HepG2 (cell line): ENCODE measurements around the gene LRRC15. TPM values are rescaled to one million over a fixed set of nuclear protein-coding genes. Genes with fewer than 3 reads are reported as not detected.

Experiments used
- CBX2 ChIP-seq, 2 experiments: fragments of 200-600 bp in 1 of 2; sonication (generic); formaldehyde crosslinking in 1 of 2; IDR thresholded peaks; 2 replicates each; pipeline versions ENCODE4 v1.7.0 to v1.8.1; 2018 to 2022; ENCODE audit warnings: low read depth in 2 of 2, low read length in 1 of 2, mild to moderate bottlenecking in 1 of 2, missing genetic modification reagents in 1 of 2
- EEA1 ChIP-seq: sonication (generic); formaldehyde crosslinking; IDR thresholded peaks from 2 replicates; pipeline ENCODE4 v1.5.1; 2020; ENCODE audit warnings: mild to moderate bottlenecking, missing genetic modification reagents, borderline replicate concordance
- FOXA1 ChIP-seq, 2 experiments: fragments of 450-650 bp in 1 of 2; sonication (generic) in 1 of 2; formaldehyde crosslinking in 1 of 2; IDR thresholded peaks; 2 replicates each; pipeline versions ENCODE4 v1.4.0 to v1.6.1; 2016 to 2020; ENCODE audit warnings: missing genetic modification reagents in 1 of 2
- FOXC1 ChIP-seq: sonication (generic); formaldehyde crosslinking; IDR thresholded peaks from 2 replicates; pipeline ENCODE4 v1.8.0; 2022; ENCODE audit warnings: mild to moderate bottlenecking, missing genetic modification reagents, borderline replicate concordance
- FOXK1 ChIP-seq: sonication (generic); formaldehyde crosslinking; IDR thresholded peaks from 2 replicates; pipeline ENCODE4 v1.4.0; 2020; ENCODE audit warnings: low read depth, missing genetic modification reagents, borderline replicate concordance
- HDAC2 ChIP-seq: sonication (generic); formaldehyde crosslinking; IDR thresholded peaks from 2 replicates; pipeline ENCODE4 v1.4.0; 2020; ENCODE audit warnings: missing genetic modification reagents
- HMGA1 ChIP-seq: sonication (generic); formaldehyde crosslinking; conservative IDR thresholded peaks from 2 replicates; pipeline ENCODE4 v1.4.0; 2020; ENCODE audit warnings: missing genetic modification reagents
- JUNB ChIP-seq: sonication (generic); formaldehyde crosslinking; IDR thresholded peaks from 2 replicates; pipeline ENCODE4 v1.8.0; 2022; ENCODE audit warnings: missing genetic modification reagents, mild to moderate bottlenecking, borderline replicate concordance
- NR3C1 ChIP-seq: sonication (generic); formaldehyde crosslinking; IDR thresholded peaks from 2 replicates; pipeline ENCODE4 v1.4.0; 2020; ENCODE audit warnings: missing genetic modification reagents
- POLR2AphosphoS2 ChIP-seq: IDR thresholded peaks from 2 replicates; pipeline ENCODE4 v1.6.1; 2011; ENCODE audit warnings: low read depth, low read length, improper control_type of control experiment
- RFXANK ChIP-seq: IDR thresholded peaks from 2 replicates; pipeline ENCODE4 v1.6.1; 2016
- SATB2 ChIP-seq: sonication (generic); formaldehyde crosslinking; IDR thresholded peaks from 2 replicates; pipeline ENCODE4 v1.5.0; 2020; ENCODE audit warnings: missing genetic modification reagents
- SMARCE1 ChIP-seq: fragments of 450-650 bp; IDR thresholded peaks from 2 replicates; pipeline ENCODE4 v1.6.1; 2017; ENCODE audit warnings: borderline replicate concordance
- SOX6 ChIP-seq, 2 experiments: fragments of 450-650 bp in 1 of 2; sonication (generic) in 1 of 2; formaldehyde crosslinking in 1 of 2; IDR thresholded peaks; 2 replicates each; pipeline versions ENCODE4 v1.4.0 to v1.6.1; 2017 to 2020; ENCODE audit warnings: antibody characterized with exemption in 1 of 2, mild to moderate bottlenecking in 1 of 2, missing genetic modification reagents in 1 of 2
- ZFP36L2 ChIP-seq: sonication (generic); formaldehyde crosslinking; IDR thresholded peaks from 2 replicates; pipeline ENCODE4 v1.4.0; 2020; ENCODE audit warnings: missing genetic modification reagents
- ZKSCAN5 ChIP-seq: sonication (generic); formaldehyde crosslinking; IDR thresholded peaks from 2 replicates; pipeline ENCODE4 v1.5.1; 2020; ENCODE audit warnings: mild to moderate bottlenecking, missing genetic modification reagents
- ZMYM2 ChIP-seq: sonication (generic); formaldehyde crosslinking; IDR thresholded peaks from 2 replicates; pipeline ENCODE4 v1.8.0; 2022; ENCODE audit warnings: mild to moderate bottlenecking, missing genetic modification reagents
- ZMYM3 ChIP-seq: sonication (generic); formaldehyde crosslinking; IDR thresholded peaks from 2 replicates; pipeline ENCODE4 v1.5.1; 2020; ENCODE audit warnings: mild to moderate bottlenecking, missing genetic modification reagents
- ZNF484 ChIP-seq: sonication (generic); formaldehyde crosslinking; IDR thresholded peaks from 2 replicates; pipeline ENCODE4 v1.5.1; 2020; ENCODE audit warnings: mild to moderate bottlenecking, low read depth, missing genetic modification reagents, borderline replicate concordance
- ZNF557 ChIP-seq: sonication (generic); formaldehyde crosslinking; IDR thresholded peaks from 2 replicates; pipeline ENCODE4 v1.4.0; 2020; ENCODE audit warnings: missing genetic modification reagents
- ZNF589 ChIP-seq: sonication (generic); formaldehyde crosslinking; conservative IDR thresholded peaks from 2 replicates; pipeline ENCODE4 v1.8.0; 2022; ENCODE audit warnings: mild to moderate bottlenecking, moderate library complexity, missing genetic modification reagents
- ZNF616 ChIP-seq: sonication (generic); formaldehyde crosslinking; IDR thresholded peaks from 2 replicates; pipeline ENCODE4 v1.5.0; 2020; ENCODE audit warnings: low read depth, mild to moderate bottlenecking, missing genetic modification reagents
- polyA plus RNA-seq, 8 experiments: library from polyadenylated mRNA; depleted of rRNA in 3 of 8; stranded (reverse) in 7 of 8; unstranded in 1 of 8; fragments of >200 nt; fragmentation: Illumina TruSeq in 4 of 8; extraction: Trizol in 4 of 8; gene quantifications; 2 replicates each; pipeline versions ENCODE4 v1.2.1 to v1.2.3, GENCODE V29; 2011 to 2016; ENCODE audit warnings: low read depth in 4 of 8, missing spikeins in 1 of 8, mixed read lengths in 1 of 8; ENCODE audit not compliant: insufficient read depth in 1 of 8
- total RNA-seq, 5 experiments: library from RNA; depleted of rRNA; stranded (reverse); fragments of >200 nt; fragmentation: Illumina TruSeq; extraction: Trizol; gene quantifications; 2 replicates each; pipeline ENCODE4 v1.2.3, GENCODE V29; 2016; ENCODE audit warnings: low read depth in 1 of 5
- TF ChIP-seq, protein P1 (sequence below): sonication (generic); formaldehyde crosslinking; IDR thresholded peaks from 2 replicates; pipeline ENCODE4 v1.5.0; 2020; ENCODE audit warnings: mild to moderate bottlenecking, missing genetic modification reagents, borderline replicate concordance
- TF ChIP-seq, protein P2 (sequence below): sonication (generic); formaldehyde crosslinking; IDR thresholded peaks from 2 replicates; pipeline ENCODE4 v1.4.0; 2020; ENCODE audit warnings: mild to moderate bottlenecking, missing genetic modification reagents
- TF ChIP-seq, protein P3 (sequence below): sonication (generic); formaldehyde crosslinking; IDR thresholded peaks from 2 replicates; pipeline ENCODE4 v1.5.1; 2020; ENCODE audit warnings: missing genetic modification reagents, mild to moderate bottlenecking, borderline replicate concordance

The LRRC15 gene
- total and polyA plus RNA-seq, 2 of the 13 experiments (the other 11 are each of a cell fraction or from before 2014, with no cell fraction given), result not detected

DNA sequence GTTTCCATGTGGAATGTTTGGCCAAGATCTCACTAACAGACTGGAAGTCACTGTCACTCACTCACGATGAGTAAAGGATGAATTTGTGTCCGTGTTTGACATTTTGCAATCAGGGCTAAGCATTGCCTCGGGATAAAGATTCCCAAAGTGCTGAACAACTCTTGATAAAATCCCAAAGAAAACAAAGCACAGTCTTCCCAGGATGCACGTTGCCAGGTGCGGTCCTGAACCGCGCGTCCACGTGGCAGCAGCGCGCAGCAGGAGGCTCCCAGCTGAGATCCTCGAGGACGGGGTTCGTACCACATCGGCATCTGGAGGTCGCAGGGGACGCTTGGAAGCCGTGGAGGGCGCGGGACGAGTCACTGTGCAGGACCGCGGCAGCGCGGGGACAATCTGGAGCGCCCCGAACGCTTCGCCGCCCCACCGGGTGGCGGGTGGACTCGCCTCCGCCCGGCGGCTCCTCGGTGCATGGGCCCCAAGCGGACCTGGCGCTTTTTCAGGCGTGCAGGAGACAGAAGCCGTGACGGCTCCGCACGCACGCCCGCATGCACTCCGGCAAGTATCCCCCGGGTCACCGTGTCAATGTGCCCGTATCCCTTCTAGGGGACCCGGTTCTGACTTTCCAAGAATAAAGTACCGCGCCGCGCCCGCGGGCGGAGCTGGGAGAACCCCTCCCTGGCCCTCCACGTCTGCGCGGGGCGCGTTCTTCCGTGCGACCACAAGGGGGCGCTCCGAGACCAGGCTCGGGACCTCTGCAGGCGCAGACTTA lies 36.1 kb downstream of the LRRC15 start (continued):
- TF ChIP-seq, protein P1, sequence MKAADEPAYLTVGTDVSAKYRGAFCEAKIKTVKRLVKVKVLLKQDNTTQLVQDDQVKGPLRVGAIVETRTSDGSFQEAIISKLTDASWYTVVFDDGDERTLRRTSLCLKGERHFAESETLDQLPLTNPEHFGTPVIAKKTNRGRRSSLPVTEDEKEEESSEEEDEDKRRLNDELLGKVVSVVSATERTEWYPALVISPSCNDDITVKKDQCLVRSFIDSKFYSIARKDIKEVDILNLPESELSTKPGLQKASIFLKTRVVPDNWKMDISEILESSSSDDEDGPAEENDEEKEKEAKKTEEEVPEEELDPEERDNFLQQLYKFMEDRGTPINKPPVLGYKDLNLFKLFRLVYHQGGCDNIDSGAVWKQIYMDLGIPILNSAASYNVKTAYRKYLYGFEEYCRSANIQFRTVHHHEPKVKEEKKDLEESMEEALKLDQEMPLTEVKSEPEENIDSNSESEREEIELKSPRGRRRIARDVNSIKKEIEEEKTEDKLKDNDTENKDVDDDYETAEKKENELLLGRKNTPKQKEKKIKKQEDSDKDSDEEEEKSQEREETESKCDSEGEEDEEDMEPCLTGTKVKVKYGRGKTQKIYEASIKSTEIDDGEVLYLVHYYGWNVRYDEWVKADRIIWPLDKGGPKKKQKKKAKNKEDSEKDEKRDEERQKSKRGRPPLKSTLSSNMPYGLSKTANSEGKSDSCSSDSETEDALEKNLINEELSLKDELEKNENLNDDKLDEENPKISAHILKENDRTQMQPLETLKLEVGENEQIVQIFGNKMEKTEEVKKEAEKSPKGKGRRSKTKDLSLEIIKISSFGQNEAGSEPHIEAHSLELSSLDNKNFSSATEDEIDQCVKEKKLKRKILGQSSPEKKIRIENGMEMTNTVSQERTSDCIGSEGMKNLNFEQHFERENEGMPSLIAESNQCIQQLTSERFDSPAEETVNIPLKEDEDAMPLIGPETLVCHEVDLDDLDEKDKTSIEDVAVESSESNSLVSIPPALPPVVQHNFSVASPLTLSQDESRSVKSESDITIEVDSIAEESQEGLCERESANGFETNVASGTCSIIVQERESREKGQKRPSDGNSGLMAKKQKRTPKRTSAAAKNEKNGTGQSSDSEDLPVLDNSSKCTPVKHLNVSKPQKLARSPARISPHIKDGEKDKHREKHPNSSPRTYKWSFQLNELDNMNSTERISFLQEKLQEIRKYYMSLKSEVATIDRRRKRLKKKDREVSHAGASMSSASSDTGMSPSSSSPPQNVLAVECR (CRISPR knock-in tag), result peak; percentile 77
- no peak for TF ChIP-seq CBX2 (IDR thresholded peaks at IDR 0.05; ENCODE audit: low read depth, low read length)
- no peak for TF ChIP-seq CBX2 (CRISPR knock-in tag; IDR thresholded peaks at IDR 0.05; ENCODE audit: low read depth)
- no peak for TF ChIP-seq POLR2AphosphoS2
- TF ChIP-seq ZKSCAN5 (CRISPR knock-in tag), result peak; percentile 48; the same call in 1 of the 2 replicates
- TF ChIP-seq, protein P2, sequence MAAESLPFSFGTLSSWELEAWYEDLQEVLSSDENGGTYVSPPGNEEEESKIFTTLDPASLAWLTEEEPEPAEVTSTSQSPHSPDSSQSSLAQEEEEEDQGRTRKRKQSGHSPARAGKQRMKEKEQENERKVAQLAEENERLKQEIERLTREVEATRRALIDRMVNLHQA, result no peak
- peak; percentile 60 for TF ChIP-seq HDAC2
- peak; percentile 86; the same call in 1 of the 2 replicates for TF ChIP-seq ZNF589 (CRISPR knock-in tag)
- TF ChIP-seq FOXK1, result 0 out of 2 replicates have a peak, but pooled peaks have one; percentile 30
- TF ChIP-seq FOXC1, result peak; percentile 96
- peak; percentile 89 for TF ChIP-seq ZMYM2 (CRISPR knock-in tag)
- TF ChIP-seq RFXANK (CRISPR knock-in tag), result no peak
- TF ChIP-seq ZMYM3 (CRISPR knock-in tag), result peak; percentile 34; the same call in 1 of the 2 replicates
- TF ChIP-seq EEA1, result peak; percentile 98
- TF ChIP-seq ZNF616 (CRISPR knock-in tag), result peak; percentile 94
- TF ChIP-seq ZNF557 (CRISPR knock-in tag), result peak; percentile 62; the same call in 1 of the 2 replicates
- TF ChIP-seq FOXA1 (IDR thresholded peaks at IDR 0.05), result no peak
- peak; percentile 59 for TF ChIP-seq FOXA1 (CRISPR knock-in tag; IDR thresholded peaks at IDR 0.05)
- TF ChIP-seq SOX6 (IDR thresholded peaks at IDR 0.05), result no peak
- TF ChIP-seq SOX6 (CRISPR knock-in tag; IDR thresholded peaks at IDR 0.05), result peak; percentile 83
- TF ChIP-seq SMARCE1, result no peak
- TF ChIP-seq, protein P3, sequence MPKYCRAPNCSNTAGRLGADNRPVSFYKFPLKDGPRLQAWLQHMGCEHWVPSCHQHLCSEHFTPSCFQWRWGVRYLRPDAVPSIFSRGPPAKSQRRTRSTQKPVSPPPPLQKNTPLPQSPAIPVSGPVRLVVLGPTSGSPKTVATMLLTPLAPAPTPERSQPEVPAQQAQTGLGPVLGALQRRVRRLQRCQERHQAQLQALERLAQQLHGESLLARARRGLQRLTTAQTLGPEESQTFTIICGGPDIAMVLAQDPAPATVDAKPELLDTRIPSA, result peak; percentile 94
- TF ChIP-seq ZFP36L2, result 0 out of 2 replicates have a peak, but pooled peaks have one; percentile 55
- no peak for TF ChIP-seq NR3C1
- TF ChIP-seq JUNB, result peak; percentile 72
- no peak for TF ChIP-seq HMGA1 (CRISPR knock-in tag)
- TF ChIP-seq SATB2 (CRISPR knock-in tag), result peak; percentile 85; the same call in 1 of the 2 replicates
- peak; percentile 91 for TF ChIP-seq ZNF484 (CRISPR knock-in tag)
